ENCODE measurements around the gene NIPAL1.
"Not testable (repeated sequence)": the region's sequence is repeated elsewhere in the genome, so short reads cannot be mapped to it uniquely, and the experiment has no call there.

The NIPAL1 gene

GRCh38 chr4:48016141-48017107 is at the start of gene NIPAL1, which contains the start of gene CNGA1:
NIPAL1 (plus strand) TSS chr4:48016772; CDS start chr4:48016840, 68 bp downstream.
CNGA1 (minus strand) TSS chr4:48016681; CDS start chr4:47952689, 63,992 bp downstream.
- peak; percentile 19 for DNase-seq (ENCODE audit: low read depth)
- H3K4me3 ChIP-seq (ENCODE audit: low read depth, low read length) = peak within 1 kb of the TSS; percentile 69
- peak; percentile 59 for TF ChIP-seq CTCF (IDR thresholded peaks at IDR 0.05; ENCODE audit: low read depth, low read length, missing control alignments)

- TF ChIP-seq CTCF (IDR thresholded peaks at IDR 0.05; ENCODE audit: low read depth, low read length, missing control alignments) = no peak
- DNase-seq (ENCODE audit: low read depth) = no peak
- H3K4me3 ChIP-seq (ENCODE audit: low read depth, low read length) = no peak overlapping the region
Observed at GRCh38 chr4:47968847-47969246, 47.7 kb upstream of the NIPAL1 start.

- TF ChIP-seq CTCF (IDR thresholded peaks at IDR 0.05; ENCODE audit: low read depth, low read length, missing control alignments) = no peak
- DNase-seq (ENCODE audit: low read depth) = peak; percentile 21
- no peak overlapping the region for H3K4me3 ChIP-seq (ENCODE audit: low read depth, low read length)
Observed at GRCh38 chr4:47972181-47972580, 44.4 kb upstream of the NIPAL1 start.

GRCh38 chr4:47972721-47973120 is 43.9 kb upstream of the NIPAL1 start:
- no peak for TF ChIP-seq CTCF (IDR thresholded peaks at IDR 0.05; ENCODE audit: low read depth, low read length, missing control alignments)
- DNase-seq (ENCODE audit: low read depth) = no peak
- no peak overlapping the region for H3K4me3 ChIP-seq (ENCODE audit: low read depth, low read length)

- H3K4me3 ChIP-seq (ENCODE audit: low read depth, low read length) = no peak overlapping the region
- DNase-seq (ENCODE audit: low read depth) = no peak
- no peak for TF ChIP-seq CTCF (IDR thresholded peaks at IDR 0.05; ENCODE audit: low read depth, low read length, missing control alignments)
Observed at GRCh38 chr4:47974566-47974965, 42.0 kb upstream of the NIPAL1 start.

- DNase-seq (ENCODE audit: low read depth) = no peak
- H3K4me3 ChIP-seq (ENCODE audit: low read depth, low read length) = no peak overlapping the region
- TF ChIP-seq CTCF (IDR thresholded peaks at IDR 0.05; ENCODE audit: low read depth, low read length, missing control alignments) = no peak
Observed at GRCh38 chr4:47990145-47990544, 26.4 kb upstream of the NIPAL1 start.

- H3K4me3 ChIP-seq (ENCODE audit: low read depth, low read length); DNase-seq (ENCODE audit: low read depth): not testable (repeated sequence)
Observed at GRCh38 chr4:47992475-47992874, 24.1 kb upstream of the NIPAL1 start.
